ENCODE measurements around the gene ERCC6. TPM values are rescaled to one million over a fixed set of nuclear protein-coding genes. Genes with fewer than 3 reads are reported as not detected.
A peak's percentile ranks its signal among the peaks of the same experiment; 100 is the strongest.

ERCC6 gene
- total and polyA plus RNA-seq, 2 donors (not counting 3 experiments of a cell fraction or from before 2014, with no cell fraction given), result 15.3 to 39.6 TPM

GRCh38 chr10:49585387-49585786, 46.5 kb upstream of the ERCC6 start:
- CTCF ChIA-PET, result interaction anchor here (1.5 to 1.7 kb wide), 2 partner anchors 8 to 10 kb away, joined by 4 to 7 read pairs; no protein-coding TSS in a partner anchor
- H3K9me3 ChIP-seq (replicated peaks; ENCODE audit: control insufficient read depth, insufficient read depth, low read length), result no peaks in the 10 kb centered on the region
- no peak overlapping the region for H2AFZ ChIP-seq (ENCODE audit: low read depth, low read length)
- no peak overlapping the region for H3K27ac ChIP-seq (ENCODE audit: insufficient read depth, low read depth, low read length)
- no peaks in the 10 kb centered on the region for H3K79me2 ChIP-seq (ENCODE audit: control insufficient read depth, insufficient read depth, low read length)
- H3K4me3 ChIP-seq (replicated peaks in 1 of 3; ENCODE audit: insufficient read depth in 1 of 3, low read depth in 1 of 3, low read length in 3 of 3), result no peak overlapping the region
- dilution Hi-C loops (cut with MboI; ENCODE audit: extremely low pct_ligation_motif_present, low sequenced_read_pairs) (no loop called here), intact Hi-C loops (cut with micrococcal nuclease) (no loop called here)
- H4K20me1 ChIP-seq (replicated peaks; ENCODE audit: control insufficient read depth, extremely low read depth, insufficient read depth, low read length), result no peaks in the 10 kb centered on the region
- no peak for DNase-seq (ENCODE audit: low read depth, low spot score)
- no peak overlapping the region for H3K9ac ChIP-seq (replicated peaks; ENCODE audit: extremely low read depth, insufficient read depth, low read length)
- no peak for FAIRE-seq
- POLR2A ChIA-PET, result no interaction called here
- TF ChIP-seq MYC (IDR thresholded peaks at IDR 0.05; ENCODE audit: low read depth, low read length) (no peak), CTCF (IDR thresholded peaks at IDR 0.05; ENCODE audit: extremely low read depth in 1 of 2, insufficient read depth in 1 of 2, low read depth in 1 of 2, low read length in 2 of 2) (no peak), JUN (IDR thresholded peaks at IDR 0.05; ENCODE audit: borderline replicate concordance, insufficient read depth, insufficient read length, low read depth) (no peak), EZH2 (IDR thresholded peaks at IDR 0.05; ENCODE audit: borderline replicate concordance, low read depth, low read length, severe bottlenecking) (no peak)
- no peaks in the 10 kb centered on the region for H3K4me1 ChIP-seq (ENCODE audit: control insufficient read depth, extremely low read depth, insufficient read depth, low read length)
- no TSS peak for BruUV-seq (replicated peaks)
- H3K9me1 ChIP-seq (replicated peaks; ENCODE audit: control insufficient read depth, extremely low read depth, insufficient read depth, low read length), result no peaks in the 10 kb centered on the region
- no peak overlapping the region for H3K4me2 ChIP-seq (ENCODE audit: insufficient read depth, low read length)
- no peaks in the 10 kb centered on the region for H3K36me3 ChIP-seq (ENCODE audit: control insufficient read depth in 2 of 2, extremely low read depth in 1 of 2, insufficient read depth in 2 of 2, low read length in 2 of 2)
- no peaks in the 10 kb centered on the region for H3K27me3 ChIP-seq (ENCODE audit: control insufficient read depth in 2 of 2, insufficient read depth in 2 of 2, low read length in 2 of 2)

- Histone ChIP-seq H3K9me1 (replicated peaks; ENCODE audit: control insufficient read depth, extremely low read depth, insufficient read depth, low read length) (no peaks in the 10 kb centered on the region), H4K20me1 (replicated peaks; ENCODE audit: control insufficient read depth, extremely low read depth, insufficient read depth, low read length) (no peaks in the 10 kb centered on the region), H3K79me2 (ENCODE audit: control insufficient read depth, insufficient read depth, low read length) (no peaks in the 10 kb centered on the region), H3K27ac (ENCODE audit: insufficient read depth, low read depth, low read length) (no peak overlapping the region), H3K9me3 (replicated peaks; ENCODE audit: control insufficient read depth, insufficient read depth, low read length) (no peaks in the 10 kb centered on the region), H3K9ac (replicated peaks; ENCODE audit: extremely low read depth, insufficient read depth, low read length) (no peak overlapping the region), H3K4me1 (ENCODE audit: control insufficient read depth, extremely low read depth, insufficient read depth, low read length) (no peaks in the 10 kb centered on the region), H3K27me3 (ENCODE audit: control insufficient read depth in 2 of 2, insufficient read depth in 2 of 2, low read length in 2 of 2) (no peaks in the 10 kb centered on the region), H3K36me3 (ENCODE audit: control insufficient read depth in 2 of 2, extremely low read depth in 1 of 2, insufficient read depth in 2 of 2, low read length in 2 of 2) (no peaks in the 10 kb centered on the region), H2AFZ (ENCODE audit: low read depth, low read length) (peak overlapping the region; percentile 61), H3K4me3 (replicated peaks in 1 of 3; ENCODE audit: insufficient read depth in 1 of 3, low read depth in 1 of 3, low read length in 3 of 3) (no peak overlapping the region), H3K4me2 (ENCODE audit: insufficient read depth, low read length) (no peak overlapping the region)
- intact Hi-C loops (cut with micrococcal nuclease), result no loop called here
- CTCF ChIA-PET, result interaction anchor here (1.0 to 2.6 kb wide), 3 partner anchors 11 to 61 kb away, joined by 4 to 11 read pairs (median 4); no protein-coding TSS in a partner anchor
- dilution Hi-C loops (cut with MboI; ENCODE audit: extremely low pct_ligation_motif_present, low sequenced_read_pairs), result no loop called here
- no TSS peak for BruUV-seq (replicated peaks)
- POLR2A ChIA-PET, result no interaction called here
- FAIRE-seq (no peak), DNase-seq (ENCODE audit: low read depth, low spot score) (no peak)
- no peak for TF ChIP-seq POLR2AphosphoS5 (IDR thresholded peaks at IDR 0.05; ENCODE audit: insufficient read depth, low read depth, low read length)
- TF ChIP-seq GATA2 (IDR thresholded peaks at IDR 0.05; ENCODE audit: insufficient read depth, insufficient read length, low read depth, low read length), result no peak
- no peak for TF ChIP-seq MAX (IDR thresholded peaks at IDR 0.05; ENCODE audit: insufficient read depth, insufficient read length)
- TF ChIP-seq CTCF (IDR thresholded peaks at IDR 0.05; ENCODE audit: extremely low read depth in 1 of 2, insufficient read depth in 1 of 2, low read depth in 1 of 2, low read length in 2 of 2), result no peak
- TF ChIP-seq POLR2A (IDR thresholded peaks at IDR 0.05; ENCODE audit: low read depth, low read length), result no peak
- no peak for TF ChIP-seq EZH2 (IDR thresholded peaks at IDR 0.05; ENCODE audit: borderline replicate concordance, low read depth, low read length, severe bottlenecking)
- TF ChIP-seq FOS (IDR thresholded peaks at IDR 0.05; ENCODE audit: borderline replicate concordance, insufficient read depth, low read length), result no peak
- TF ChIP-seq MYC (IDR thresholded peaks at IDR 0.05; ENCODE audit: low read depth, low read length), result no peak
- no peak for TF ChIP-seq JUN (IDR thresholded peaks at IDR 0.05; ENCODE audit: borderline replicate concordance, insufficient read depth, insufficient read length, low read depth)
Measured at GRCh38 chr10:49579621-49580020, 40.7 kb upstream of the ERCC6 start.
